B cell (primary cell): ENCODE measurements around the gene SH2D3C. TPM values are rescaled to one million over a fixed set of nuclear protein-coding genes. Genes with fewer than 3 reads are reported as not detected.

Experiments used
- ATAC-seq: fragments of 200-7000 bp; cut with Tn5 transposase; one replicate; pipeline ENCODE4 v1.10.0; 2021; ENCODE audit warnings: low read depth, mild to moderate bottlenecking, moderate number of reproducible peaks, moderate library complexity
- CTCF ChIA-PET: fragments of 350-600 bp; sonication (Branson Sonifier 250); formaldehyde crosslinking; loops from one replicate; lab custom pipeline; 2021; ENCODE audit warnings: antibody characterized with exemption, inconsistent platforms; lab: Charles Lee
- POLR2A ChIA-PET: fragments of 350-600 bp; sonication (Branson Sonifier 250); formaldehyde crosslinking; loops from one replicate; lab custom pipeline; 2021; ENCODE audit warnings: antibody characterized with exemption; lab: Charles Lee
- DNase-seq: peaks from one replicate; pipeline ENCODE4 v3.0.0; 2013
- H2AFZ ChIP-seq: 2 replicates; pipeline ENCODE4 v1.6.1; 2012; ENCODE audit warnings: mild to moderate bottlenecking, low read depth, low read length; ENCODE audit not compliant: insufficient read depth, poor library complexity, severe bottlenecking
- H3K27ac ChIP-seq, 2 donors: 1 replicate in 1 of 2; 2 replicates in 1 of 2; pipeline ENCODE4 v1.5.1; 2012 to 2013; ENCODE audit warnings: low read length in 2 of 2, mild to moderate bottlenecking in 2 of 2, moderate library complexity in 1 of 2
- H3K27me3 ChIP-seq, 4 experiments: fragments of 200-600 bp in 1 of 4; sonication (generic) in 1 of 4; replicated peaks in 1 of 4; 1 replicate in 2 of 4; 2 replicates in 2 of 4; pipeline versions ENCODE4 v1.6.1 to v1.7.0; 2013 to 2016; ENCODE audit warnings: low read length in 3 of 4, mild to moderate bottlenecking in 2 of 4, mixed read lengths in 1 of 4, moderate library complexity in 1 of 4; ENCODE audit not compliant: insufficient read depth in 4 of 4, control insufficient read depth in 3 of 4; ENCODE audit errors: control extremely low read depth in 1 of 4
- H3K36me3 ChIP-seq, 2 experiments: replicated peaks in 1 of 2; 1 replicate in 1 of 2; 2 replicates in 1 of 2; pipeline versions ENCODE4 v1.6.1 to v1.7.1; 2013; ENCODE audit warnings: low read length in 1 of 2; ENCODE audit not compliant: insufficient read depth in 2 of 2, control insufficient read depth in 1 of 2; ENCODE audit errors: control extremely low read depth in 1 of 2, extremely low read depth in 1 of 2
- H3K4me1 ChIP-seq, 2 donors: fragments of 200-600 bp in 1 of 2; sonication (generic) in 1 of 2; 1 replicate in 1 of 2; 2 replicates in 1 of 2; pipeline versions ENCODE4 v1.5.1 to v1.6.1; 2013 to 2017; ENCODE audit warnings: low read length in 2 of 2; ENCODE audit not compliant: control insufficient read depth in 2 of 2, insufficient read depth in 2 of 2
- H3K4me2 ChIP-seq: replicated peaks from 2 replicates; pipeline ENCODE3; 2012; ENCODE audit warnings: mild to moderate bottlenecking, low read depth, low read length; ENCODE audit not compliant: poor library complexity, severe bottlenecking
- H3K4me3 ChIP-seq, 5 experiments: fragments of 200-600 bp in 1 of 5; sonication (generic) in 1 of 5; 1 replicate in 3 of 5; 2 replicates in 2 of 5; pipeline versions ENCODE4 v1.5.1 to v1.7.0; 2011 to 2016; ENCODE audit warnings: low read length in 4 of 5, mild to moderate bottlenecking in 4 of 5, low read depth in 2 of 5, control low read depth in 1 of 5, moderate library complexity in 1 of 5; ENCODE audit not compliant: insufficient read depth in 1 of 5; ENCODE audit errors: control extremely low read depth in 1 of 5, extremely low read depth in 1 of 5
- H3K79me2 ChIP-seq: fragments of 200-600 bp; sonication (generic); one replicate; pipeline ENCODE4 v1.6.0; 2016; ENCODE audit warnings: low read length; ENCODE audit not compliant: control insufficient read depth, insufficient read depth
- H3K9ac ChIP-seq: fragments of 200-600 bp; sonication (generic); 2 replicates; pipeline ENCODE4 v1.6.1; 2017; ENCODE audit warnings: mild to moderate bottlenecking, low read length, moderate library complexity
- H3K9me3 ChIP-seq, 3 donors: one replicate each; pipeline versions ENCODE4 v1.6.1 to v1.7.1; 2013; ENCODE audit warnings: low read length in 2 of 3; ENCODE audit not compliant: control insufficient read depth in 2 of 3, insufficient read depth in 1 of 3; ENCODE audit errors: control extremely low read depth in 1 of 3
- H4K20me1 ChIP-seq: 2 replicates; pipeline ENCODE4 v1.6.0; 2012; ENCODE audit warnings: mild to moderate bottlenecking, low read length; ENCODE audit not compliant: insufficient read depth, control insufficient read depth, poor library complexity, severe bottlenecking
- H3K27ac Mint-ChIP-seq: one replicate; pipeline ENCODE4 v1.8.0; 2021; ENCODE audit warnings: mixed read lengths
- H3K27me3 Mint-ChIP-seq: one replicate; pipeline ENCODE4 v1.8.0; 2021; ENCODE audit warnings: mixed read lengths
- H3K4me1 Mint-ChIP-seq: one replicate; pipeline ENCODE4 v1.8.0; 2021; ENCODE audit warnings: mixed read lengths
- H3K4me3 Mint-ChIP-seq: one replicate; pipeline ENCODE4 v1.8.0; 2021; ENCODE audit warnings: mixed read lengths
- H3K9me3 Mint-ChIP-seq: one replicate; pipeline ENCODE4 v1.8.0; 2022; ENCODE audit warnings: mixed read lengths; ENCODE audit not compliant: insufficient read depth
- CTCF ChIP-seq: fragments of 200-600 bp; IDR thresholded peaks from one replicate; pipeline ENCODE4 v1.8.0; 2022; ENCODE audit warnings: antibody characterized with exemption, mild to moderate bottlenecking
- EZH2 ChIP-seq: IDR thresholded peaks from 2 replicates; pipeline ENCODE4 v1.6.1; 2012; ENCODE audit warnings: borderline replicate concordance, low read depth, mild to moderate bottlenecking, moderate library complexity, low read length; ENCODE audit not compliant: insufficient read depth, poor library complexity, severe bottlenecking
- WGBS: methylation state at CpG from one replicate; pipeline ENCODE4 v1.1.5; 2013; ENCODE audit warnings: missing lambda C conversion rate; ENCODE audit not compliant: insufficient coverage; 5-methylcytosine and 5-hydroxymethylcytosine counted together
- intact Hi-C: fragments of 100-400 bp; cut with micrococcal nuclease; formaldehyde crosslinking; loops from one replicate; pipeline ENCODE4 v1.10.0; 2022
- polyA plus RNA-seq: library from polyadenylated mRNA; depleted of rRNA; stranded (reverse); fragments of >200 nt; gene quantifications from 2 replicates; pipeline ENCODE4 v1.2.3, GENCODE V29; 2012
- total RNA-seq, 2 donors: library from RNA; stranded (reverse); fragments of 120-200 nt in 1 of 2; gene quantifications; 1 replicate in 1 of 2; 2 replicates in 1 of 2; pipeline versions ENCODE4 v1.2.3 to v1.2.4, GENCODE V29; 2013 to 2022

Gene SH2D3C
- total and polyA plus RNA-seq, 2 donors (not counting 1 experiment from before 2014, with no cell fraction given) = 66.3 to 85.5 TPM

- H3K9me3 ChIP-seq = no peaks in the 10 kb centered on the region
- peaks cover 6 to 12% of the 10 kb centered on the region in 2 donors for H3K4me1 ChIP-seq
- no peak for ATAC-seq
- no peak for DNase-seq
- intact Hi-C loops = no loop called here
- 100% methylated on average over 2 of the region's 5 CpGs for WGBS
- no peak overlapping the region for H3K27ac ChIP-seq
- H3K4me1 Mint-ChIP-seq = peaks cover 14% of the 10 kb centered on the region
- no peaks in the 10 kb centered on the region for H3K36me3 ChIP-seq
- no peaks in the 10 kb centered on the region for H3K27me3 ChIP-seq
- H3K4me3 ChIP-seq = no peak overlapping the region
- no peak overlapping the region for H3K9ac ChIP-seq
- H3K4me2 ChIP-seq = no peak overlapping the region
- ChIA-PET POLR2A (no interaction called here), CTCF (no interaction called here)
- H3K4me3 Mint-ChIP-seq = no peak overlapping the region
- TF ChIP-seq CTCF = no peak
- no peak for TF ChIP-seq EZH2
- H3K27me3 Mint-ChIP-seq = no peaks in the 10 kb centered on the region
- H3K79me2 ChIP-seq = no peaks in the 10 kb centered on the region
- no peak overlapping the region for H3K27ac Mint-ChIP-seq
- no peaks in the 10 kb centered on the region for H3K9me3 Mint-ChIP-seq
- peak overlapping the region; percentile 31 for H2AFZ ChIP-seq
- no peaks in the 10 kb centered on the region for H4K20me1 ChIP-seq
Observed at GRCh38 chr9:127697575-127697974, 80.9 kb downstream of the SH2D3C start.

- Histone ChIP-seq H3K4me1 (peaks cover 6 to 12% of the 10 kb centered on the region in 2 donors), H3K36me3 (no peaks in the 10 kb centered on the region), H3K9ac (no peak overlapping the region), H3K27ac (no peak overlapping the region), H3K27me3 (no peaks in the 10 kb centered on the region), H3K4me2 (no peak overlapping the region), H3K4me3 (no peak overlapping the region), H3K79me2 (no peaks in the 10 kb centered on the region), H2AFZ (no peak overlapping the region), H4K20me1 (no peaks in the 10 kb centered on the region), H3K9me3 (no peaks in the 10 kb centered on the region)
- ChIA-PET POLR2A (no interaction called here), CTCF (no interaction called here)
- ATAC-seq (no peak), DNase-seq (no peak)
- intact Hi-C loops = no loop called here
- TF ChIP-seq EZH2 (no peak), CTCF (no peak)
- no peaks in the 10 kb centered on the region for H3K27me3 Mint-ChIP-seq
- 90% methylated on average over 2 of the region's 9 CpGs for WGBS
- H3K27ac Mint-ChIP-seq = no peak overlapping the region
- no peaks in the 10 kb centered on the region for H3K9me3 Mint-ChIP-seq
- peaks cover 11% of the 10 kb centered on the region for H3K4me1 Mint-ChIP-seq
- H3K4me3 Mint-ChIP-seq = no peak overlapping the region
Observed at GRCh38 chr9:127694890-127695720, 83.4 kb downstream of the SH2D3C start.
